HCT116 (cell line): Measurements from ENCODE around the gene EPG5. TPM values are rescaled to one million over a fixed set of nuclear protein-coding genes. Genes with fewer than 3 reads are reported as not detected.

ENCODE experiments used
- ATAC-seq: fragments of 200-7000 bp; cut with Tn5 transposase; 2 replicates; pipeline ENCODE4 v1.9.1; 2020; ENCODE audit warnings: mild to moderate bottlenecking, moderate library complexity
- BruUV-seq: library from RNA; stranded (reverse); fragments of 400-500 nt; replicated peaks from 2 replicates; lab custom pipeline; 2021; lab: Mats Ljungman, UMichigan
- CTCF ChIA-PET: fragments of 300-600 bp; sonication (Branson Sonifier 250); formaldehyde crosslinking; loops from one replicate; lab custom pipeline; 2021; ENCODE audit warnings: antibody characterized with exemption; lab: Charles Lee
- POLR2A ChIA-PET: fragments of 300-600, 350-600 bp; sonication (Branson Sonifier 250); formaldehyde crosslinking; loops from one replicate; lab custom pipeline; 2021; ENCODE audit warnings: antibody characterized with exemption; lab: Charles Lee
- RAD21 ChIA-PET, 2 experiments: fragments of 300-600 bp; sonication (Branson Sonifier 250); formaldehyde crosslinking; loops; one replicate each; lab custom pipeline; 2023; ENCODE audit warnings: low total read pairs in 2 of 2; ENCODE audit not compliant: uncharacterized antibody in 2 of 2, unreplicated experiment in 2 of 2, low non-redundant PET in 1 of 2; lab: Charles Lee
- DNase-seq: peaks from one replicate; pipeline ENCODE4 v3.0.0-alpha.2; 2010; ENCODE audit warnings: low read depth, low spot score
- H2AFZ ChIP-seq: fragments of 200-600 bp; shearing (Covaris generic), sonication (generic); 2 replicates; pipeline ENCODE4 v1.6.1; 2017; ENCODE audit warnings: low read depth, mixed run types, mixed read lengths, antibody characterized with exemption, low read length; ENCODE audit not compliant: poor library complexity, severe bottlenecking
- H3K27ac ChIP-seq: 2 replicates; pipeline ENCODE4 v1.5.1; 2012; ENCODE audit warnings: low read depth, low read length
- H3K27me3 ChIP-seq: fragments of 200-600 bp; sonication (generic); 2 replicates; pipeline ENCODE4 v1.6.1; 2016; ENCODE audit warnings: mixed run types, low read length, mixed read lengths; ENCODE audit not compliant: insufficient read depth
- H3K36me3 ChIP-seq, 2 experiments: fragments of 200-500 bp in 1 of 2; fragments of 200-600 bp in 1 of 2; sonication (Bioruptor generic) in 1 of 2; sonication (generic) in 1 of 2; 2 replicates each; pipeline versions ENCODE4 v1.5.1 to v1.6.1; 2014 to 2016; ENCODE audit warnings: low read length in 2 of 2, inconsistent platforms in 1 of 2, mixed read lengths in 1 of 2, mixed run types in 1 of 2; ENCODE audit not compliant: insufficient read depth in 2 of 2, control insufficient read depth in 1 of 2
- H3K4me1 ChIP-seq, 2 experiments: fragments of 200-600 bp in 1 of 2; sonication (generic) in 1 of 2; 2 replicates each; pipeline versions ENCODE4 v1.5.1 to v1.6.1; 2012 to 2017; ENCODE audit warnings: low read length in 2 of 2, inconsistent platforms in 1 of 2, mild to moderate bottlenecking in 1 of 2, mixed read lengths in 1 of 2, mixed run types in 1 of 2, moderate library complexity in 1 of 2; ENCODE audit not compliant: insufficient read depth in 2 of 2, control insufficient read depth in 1 of 2
- H3K4me2 ChIP-seq: fragments of 200-600 bp; sonication (generic); 2 replicates; pipeline ENCODE4 v1.6.1; 2017; ENCODE audit warnings: mixed run types, low read length, mixed read lengths
- H3K4me3 ChIP-seq, 2 experiments: fragments of 200-600 bp in 1 of 2; sonication (generic) in 1 of 2; replicated peaks in 1 of 2; 2 replicates each; pipeline ENCODE4 v1.5.1; 2011 to 2016; ENCODE audit warnings: low read length in 2 of 2, control low read depth in 1 of 2, low read depth in 1 of 2, mild to moderate bottlenecking in 1 of 2, mixed read lengths in 1 of 2, mixed run types in 1 of 2
- H3K79me2 ChIP-seq: fragments of 200-600 bp; sonication (generic); 2 replicates; pipeline ENCODE4 v1.6.1; 2017; ENCODE audit warnings: mild to moderate bottlenecking, mixed run types, low read length, moderate library complexity, mixed read lengths; ENCODE audit not compliant: insufficient read depth
- H3K9ac ChIP-seq: fragments of 200-600 bp; sonication (generic); 2 replicates; pipeline ENCODE4 v1.6.1; 2016; ENCODE audit warnings: low read length, mixed read lengths
- H3K9me2 ChIP-seq: fragments of 200-600 bp; sonication (generic), shearing (Covaris generic); 2 replicates; pipeline ENCODE4 v1.6.1; 2017; ENCODE audit warnings: mixed run types, mild to moderate bottlenecking, moderate library complexity; ENCODE audit not compliant: insufficient read depth
- H3K9me3 ChIP-seq, 2 experiments: fragments of 200-500 bp in 1 of 2; fragments of 200-600 bp in 1 of 2; sonication (Bioruptor generic) in 1 of 2; sonication (generic) in 1 of 2; 2 replicates each; pipeline ENCODE4 v1.6.1; 2014 to 2017; ENCODE audit warnings: low read length in 2 of 2, mixed read lengths in 2 of 2, inconsistent platforms in 1 of 2, low read depth in 1 of 2, mild to moderate bottlenecking in 1 of 2, mixed run types in 1 of 2, moderate library complexity in 1 of 2; ENCODE audit not compliant: control insufficient read depth in 1 of 2, insufficient read depth in 1 of 2
- H4K20me1 ChIP-seq: fragments of 200-600 bp; sonication (generic), shearing (Covaris generic); 2 replicates; pipeline ENCODE4 v1.6.1; 2017; ENCODE audit warnings: mixed run types, mild to moderate bottlenecking, moderate library complexity; ENCODE audit not compliant: insufficient read depth
- ATF3 ChIP-seq: IDR thresholded peaks from 2 replicates; pipeline ENCODE4 v1.6.1; 2012
- CEBPB ChIP-seq: IDR thresholded peaks from 2 replicates; pipeline ENCODE4 v1.6.1; 2012; ENCODE audit warnings: low read depth
- CTCF ChIP-seq, 3 experiments: fragments of 200-600 bp in 1 of 3; sonication (generic) in 1 of 3; IDR thresholded peaks in 2 of 3; conservative IDR thresholded peaks in 1 of 3; 2 replicates each; pipeline ENCODE4 v1.5.1; 2012 to 2017; ENCODE audit warnings: low read depth in 2 of 3, low read length in 2 of 3, antibody characterized with exemption in 1 of 3, borderline replicate concordance in 1 of 3, control low read depth in 1 of 3, mild to moderate bottlenecking in 1 of 3, mixed read lengths in 1 of 3, mixed run types in 1 of 3, moderate library complexity in 1 of 3; ENCODE audit not compliant: insufficient read depth in 1 of 3
- EZH2 ChIP-seq: fragments of 200-600 bp; sonication (generic); IDR thresholded peaks from 2 replicates; pipeline ENCODE4 v1.6.1; 2017; ENCODE audit warnings: antibody characterized with exemption, mixed run types
- FOSL1 ChIP-seq: IDR thresholded peaks from 2 replicates; pipeline ENCODE4 v1.6.1; 2012; ENCODE audit warnings: low read depth
- POLR2AphosphoS5 ChIP-seq: IDR thresholded peaks from 2 replicates; pipeline ENCODE4 v1.6.1; 2011; ENCODE audit warnings: mild to moderate bottlenecking, low read depth, low read length, moderate library complexity
- SIN3A ChIP-seq: IDR thresholded peaks from 2 replicates; pipeline ENCODE4 v1.6.1; 2012; ENCODE audit warnings: low read depth
- SP1 ChIP-seq: IDR thresholded peaks from 2 replicates; pipeline ENCODE4 v1.6.1; 2012; ENCODE audit warnings: low read depth
- TCF7L2 ChIP-seq: IDR thresholded peaks from 2 replicates; pipeline ENCODE4 v1.7.0; 2011; ENCODE audit warnings: borderline replicate concordance, inconsistent platforms; ENCODE audit not compliant: insufficient read depth, insufficient read length; ENCODE audit errors: extremely low read depth
- intact Hi-C: fragments of 100-400 bp; cut with micrococcal nuclease; formaldehyde crosslinking; loops from 2 replicates; pipeline ENCODE4 v1.10.0; 2022
- total RNA-seq: library from RNA; stranded (reverse); gene quantifications from one replicate; pipeline ENCODE4 v1.2.1, GENCODE V29; 2021; ENCODE audit not compliant: unreplicated experiment

The EPG5 gene
- total RNA-seq, 1 experiment from 2014 or later = 12.9 TPM

GRCh38 chr18:45926691-45927090 is 40.4 kb downstream of the EPG5 start:
- Histone ChIP-seq H3K9me2 (no peaks in the 10 kb centered on the region), H3K4me3 (no peak overlapping the region), H3K9ac (no peak overlapping the region), H3K27me3 (no peaks in the 10 kb centered on the region), H3K4me1 (no peaks in the 10 kb centered on the region), H3K79me2 (no peaks in the 10 kb centered on the region), H2AFZ (no peak overlapping the region), H3K9me3 (no peaks in the 10 kb centered on the region), H4K20me1 (no peaks in the 10 kb centered on the region), H3K4me2 (no peak overlapping the region), H3K36me3 (peaks cover 6 to 11% of the 10 kb centered on the region in 2 experiments; a peak in 2 of 4 replicates), H3K27ac (no peak overlapping the region)
- intact Hi-C loops = loop anchor here (5.0 kb wide), 1 partner anchor 146 kb away; the partner anchor contains the start of gene PSTPIP2
- BruUV-seq = no TSS peak
- ChIA-PET RAD21 (no interaction called here), POLR2A (no interaction called here), CTCF (no interaction called here)
- DNase-seq (no peak), ATAC-seq (no peak)
- TF ChIP-seq SP1 = no peak
- TF ChIP-seq TCF7L2 = no peak
- TF ChIP-seq EZH2 = no peak
- no peak for TF ChIP-seq CTCF (IDR thresholded peaks at IDR 0.05 in 2 of 3, conservative IDR thresholded peaks at IDR 0.05 in 1 of 3; ENCODE audit: borderline replicate concordance in 1 of 3, insufficient read depth in 1 of 3, low read depth in 2 of 3, low read length in 2 of 3)
- TF ChIP-seq FOSL1 = no peak
- TF ChIP-seq SIN3A = no peak
- no peak for TF ChIP-seq ATF3
- no peak for TF ChIP-seq POLR2AphosphoS5
- TF ChIP-seq CEBPB = no peak
